Pancreas (tissue), 10 donors: ENCODE data around the gene SIK2. TPM values are rescaled to one million over a fixed set of nuclear protein-coding genes. Genes with fewer than 3 reads are reported as not detected.

Experiments used
- ATAC-seq, 4 donors: fragments of 200-7000 bp; cut with Tn5 transposase; one replicate each; pipeline versions ENCODE4 v1.8.0 to v1.9.1; 2020; ENCODE audit warnings: mild to moderate bottlenecking in 4 of 4, moderate library complexity in 4 of 4
- DNase-seq, 6 donors: peaks; one replicate each; pipeline ENCODE4 v3.0.0-alpha.2; 2020
- FAIRE-seq: peaks from 2 replicates; lab custom pipeline; 2012; peaks lifted over from hg19 to GRCh38; lab: Jason Lieb, UNC
- H3K27ac ChIP-seq, 4 donors: fragments of 200-600 bp; sonication (generic); 1 replicate in 3 of 4; 2 replicates in 1 of 4; pipeline versions ENCODE4 v1.5.0 to v1.8.0; 2020
- H3K27me3 ChIP-seq, 4 donors: fragments of 200-600 bp; one replicate each; pipeline ENCODE4 v1.8.0; 2021
- H3K36me3 ChIP-seq, 3 donors: fragments of 200-600 bp; sonication (generic) in 1 of 3; one replicate each; pipeline versions ENCODE4 v1.5.0 to v1.8.0; 2020 to 2021
- H3K4me1 ChIP-seq, 3 donors: fragments of 200-600 bp; one replicate each; pipeline ENCODE4 v1.8.0; 2021
- H3K4me3 ChIP-seq, 4 donors: fragments of 200-600 bp; sonication (generic) in 2 of 4; one replicate each; pipeline versions ENCODE4 v1.5.0 to v1.8.0; 2020 to 2021
- H3K9me3 ChIP-seq, 4 donors: fragments of 200-600 bp; one replicate each; pipeline ENCODE4 v1.8.0; 2021
- CTCF ChIP-seq, 4 donors: fragments of 200-600 bp; sonication (generic) in 3 of 4; IDR thresholded peaks; one replicate each; pipeline versions ENCODE4 v1.5.0 to v1.8.0; 2021; ENCODE audit warnings: antibody characterized with exemption in 4 of 4
- WGBS, 2 donors: extraction: QIAGEN DNeasy Blood & Tissue Kit; methylation state at CpG; one replicate each; pipeline ENCODE4 v1.1.7; 2013; 5-methylcytosine and 5-hydroxymethylcytosine counted together
- intact Hi-C, 3 donors: fragments of 100-400 bp; cut with DNase I; formaldehyde crosslinking; loops; one replicate each; pipeline versions ENCODE4 v1.11.1 to v1.14.2; 2022
- polyA plus RNA-seq, 2 donors: library from polyadenylated mRNA; stranded (reverse); fragments of 200-250 nt; gene quantifications; one replicate each; pipeline ENCODE4 v1.2.3, GENCODE V29; 2013
- total RNA-seq, 6 donors: library from RNA; stranded (reverse); fragmentation: NEBNext Ultra II Directional in 4 of 6; extraction: Animal tissue kit (Norgen Biotek cat#: 25700) in 4 of 6; gene quantifications; one replicate each; pipeline versions ENCODE4 v1.2.1 to v1.2.4, GENCODE V29; 2021 to 2023
- donor health status: healthy with polysubstance abuse.
- donor health status: DM: no; HTN: no; CAD: no; lungs with moderate emphysema.
- donor health status: DM: no; HTN: no; CAD: no.
- donor health status: control.
- donor health status: control.
- donor health status: Bipolar disorder and iron deficiency.
- donor health status: DM: yes; HTN: yes; CAD: no.
- donor health status: DM: no; HTN: no; CAD: no.
- donor health status: DM: no; HTN: no; CAD: no.
- donor health status: DM: yes; HTN: yes; CAD: no.

SIK2 gene
- total and polyA plus RNA-seq, 8 donors, result 4.7 to 24.7 (median 17.5) TPM

- DNase-seq, result no peak
- no peaks in the 10 kb centered on the region for H3K9me3 ChIP-seq
- FAIRE-seq, result no peak
- no peak for ATAC-seq
- H3K27ac ChIP-seq, result peak overlapping the region; percentile 31 to 86 (median 60)
- TF ChIP-seq CTCF (IDR thresholded peaks at IDR 0.05), result no peak
- intact Hi-C loops, result no loop called here
- 90% methylated on average over 15 of the region's 15 CpGs for WGBS, 2 donors
- no peaks in the 10 kb centered on the region for H3K27me3 ChIP-seq
- peaks cover 20 to 43% (median 36%) of the 10 kb centered on the region in 3 donors for H3K4me1 ChIP-seq
- peaks cover 0 to 14% (median 9%) of the 10 kb centered on the region in 3 donors for H3K36me3 ChIP-seq
- H3K4me3 ChIP-seq, result no peak overlapping the region
These were observed 134.6 kb downstream of the SIK2 start for GRCh38 chr11:111736621-111737443.

- TF ChIP-seq CTCF (IDR thresholded peaks at IDR 0.05), result no peak
- H3K4me1 ChIP-seq, result peaks cover 15 to 36% (median 31%) of the 10 kb centered on the region in 3 donors
- ATAC-seq (no peak), DNase-seq (peak in 1 of 6 donors; percentile 26), FAIRE-seq (no peak)
- no peaks in the 10 kb centered on the region for H3K27me3 ChIP-seq
- peaks cover 0 to 18% (median 13%) of the 10 kb centered on the region in 3 donors for H3K36me3 ChIP-seq
- H3K9me3 ChIP-seq, result no peaks in the 10 kb centered on the region
- 77 to 82% methylated on average over 14 of the region's 14 CpGs for WGBS, 2 donors
- peak overlapping the region in 2 of 4 donors; percentile 53 to 78 for H3K27ac ChIP-seq
- no peak overlapping the region for H3K4me3 ChIP-seq
- intact Hi-C loops, result no loop called here
These were observed 135.4 kb downstream of the SIK2 start for GRCh38 chr11:111737444-111738210.

GRCh38 chr11:111739299-111739698 is 137.1 kb downstream of the SIK2 start:
- no peak for DNase-seq
- H3K4me3 ChIP-seq, result no peak overlapping the region
- no peaks in the 10 kb centered on the region for H3K27me3 ChIP-seq
- 95 to 100% methylated on average over 2 of the region's 2 CpGs for WGBS, 2 donors
- no peaks in the 10 kb centered on the region for H3K9me3 ChIP-seq
- peaks cover 4 to 21% (median 16%) of the 10 kb centered on the region in 3 donors for H3K4me1 ChIP-seq
- intact Hi-C loops, result no loop called here
- ATAC-seq, result no peak
- TF ChIP-seq CTCF (IDR thresholded peaks at IDR 0.05), result no peak
- H3K36me3 ChIP-seq, result peaks cover 0 to 34% (median 27%) of the 10 kb centered on the region in 3 donors
- no peak for FAIRE-seq
- H3K27ac ChIP-seq, result no peak overlapping the region

- Histone ChIP-seq H3K4me3 (no peak overlapping the region), H3K4me1 (peaks cover 0 to 7% (median 0%) of the 10 kb centered on the region in 3 donors), H3K9me3 (no peaks in the 10 kb centered on the region), H3K27ac (no peak overlapping the region), H3K27me3 (no peaks in the 10 kb centered on the region), H3K36me3 (peaks cover 0 to 56% (median 27%) of the 10 kb centered on the region in 3 donors)
- intact Hi-C loops, result no loop called here
- WGBS, 2 donors, result 87 to 92% methylated on average over 2 of the region's 2 CpGs
- no peak for FAIRE-seq
- ATAC-seq, result no peak
- TF ChIP-seq CTCF (IDR thresholded peaks at IDR 0.05), result no peak
- DNase-seq, result no peak
These were observed 139.5 kb downstream of the SIK2 start for GRCh38 chr11:111741751-111742150.
